Liver (tissue), 3 donors: ENCODE measurements around the gene PCDH9.

Experiments used
- HNF4G ChIP-seq: IDR thresholded peaks from 2 replicates; pipeline ENCODE4 v1.6.1; 2016; ENCODE audit warnings: antibody characterized with exemption
- RXRA ChIP-seq, 2 donors: IDR thresholded peaks; 2 replicates each; pipeline ENCODE4 v1.6.1; 2017 to 2018; ENCODE audit warnings: antibody characterized with exemption in 2 of 2, mild to moderate bottlenecking in 1 of 2
- TAF1 ChIP-seq: conservative IDR thresholded peaks from 2 replicates; pipeline ENCODE4 v1.6.1; 2016; ENCODE audit warnings: antibody characterized with exemption, mild to moderate bottlenecking
- TF ChIP-seq, protein P1 (sequence below): fragments of 150-350 bp; IDR thresholded peaks from 2 replicates; pipeline ENCODE4 v1.5.1; 2017; ENCODE audit warnings: improper control_type of control experiment, low read depth, low read length; ENCODE audit not compliant: missing input control
- donor health status: healthy.
- donor health status: healthy.

DNA sequence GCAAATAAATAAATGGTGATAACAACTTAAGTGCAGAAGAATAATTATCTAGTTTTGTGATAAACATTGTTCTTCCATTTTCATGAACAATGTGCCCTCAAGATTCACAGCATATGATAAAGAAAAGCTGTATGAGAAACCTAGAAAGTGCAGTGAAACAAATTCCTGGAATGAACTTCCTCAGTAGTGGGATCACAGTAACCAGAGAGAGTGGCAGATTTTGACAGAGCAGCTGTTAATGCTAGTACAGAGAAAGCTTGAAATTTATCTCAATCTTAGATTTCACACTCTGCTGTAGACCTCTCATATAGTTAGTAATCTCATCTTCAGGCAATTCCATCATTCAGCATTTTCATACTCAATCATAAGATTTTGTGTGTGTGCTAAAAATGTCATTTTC, 664.9 kb downstream of the PCDH9 start:
- TF ChIP-seq TAF1: no peak
- TF ChIP-seq RXRA (IDR thresholded peaks at IDR 0.05): no peak
- TF ChIP-seq HNF4G: no peak
- TF ChIP-seq, protein P1, sequence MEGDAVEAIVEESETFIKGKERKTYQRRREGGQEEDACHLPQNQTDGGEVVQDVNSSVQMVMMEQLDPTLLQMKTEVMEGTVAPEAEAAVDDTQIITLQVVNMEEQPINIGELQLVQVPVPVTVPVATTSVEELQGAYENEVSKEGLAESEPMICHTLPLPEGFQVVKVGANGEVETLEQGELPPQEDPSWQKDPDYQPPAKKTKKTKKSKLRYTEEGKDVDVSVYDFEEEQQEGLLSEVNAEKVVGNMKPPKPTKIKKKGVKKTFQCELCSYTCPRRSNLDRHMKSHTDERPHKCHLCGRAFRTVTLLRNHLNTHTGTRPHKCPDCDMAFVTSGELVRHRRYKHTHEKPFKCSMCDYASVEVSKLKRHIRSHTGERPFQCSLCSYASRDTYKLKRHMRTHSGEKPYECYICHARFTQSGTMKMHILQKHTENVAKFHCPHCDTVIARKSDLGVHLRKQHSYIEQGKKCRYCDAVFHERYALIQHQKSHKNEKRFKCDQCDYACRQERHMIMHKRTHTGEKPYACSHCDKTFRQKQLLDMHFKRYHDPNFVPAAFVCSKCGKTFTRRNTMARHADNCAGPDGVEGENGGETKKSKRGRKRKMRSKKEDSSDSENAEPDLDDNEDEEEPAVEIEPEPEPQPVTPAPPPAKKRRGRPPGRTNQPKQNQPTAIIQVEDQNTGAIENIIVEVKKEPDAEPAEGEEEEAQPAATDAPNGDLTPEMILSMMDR: no peak
